Esophagus mucosa (tissue), 1 donor: Measurements from ENCODE around the gene ROPN1. TPM values are rescaled to one million over a fixed set of nuclear protein-coding genes. Genes with fewer than 3 reads are reported as not detected.
"Not testable (repeated sequence)": the region's sequence is repeated elsewhere in the genome, so short reads cannot be mapped to it uniquely, and the experiment has no call there.

Experiments used
- ATAC-seq: fragments of 200-7000 bp; cut with Tn5 transposase; one replicate; pipeline ENCODE4 v1.9.1; 2020
- total RNA-seq: library from RNA; stranded (reverse); gene quantifications from one replicate; pipeline ENCODE4 v1.2.4, GENCODE V29; 2023
- donor health status: DM: yes; HTN: yes; CAD: no.

The ROPN1 gene
- not detected for total RNA-seq

- ATAC-seq, result peak; percentile 82
These were observed at the start of gene ROPN1 for GRCh38 chr3:123991730-123992588. Gene ROPN1, minus strand, starts transcription at chr3:123992124. Its CDS starts 11,643 bp downstream, at chr3:123980481.

DNA sequence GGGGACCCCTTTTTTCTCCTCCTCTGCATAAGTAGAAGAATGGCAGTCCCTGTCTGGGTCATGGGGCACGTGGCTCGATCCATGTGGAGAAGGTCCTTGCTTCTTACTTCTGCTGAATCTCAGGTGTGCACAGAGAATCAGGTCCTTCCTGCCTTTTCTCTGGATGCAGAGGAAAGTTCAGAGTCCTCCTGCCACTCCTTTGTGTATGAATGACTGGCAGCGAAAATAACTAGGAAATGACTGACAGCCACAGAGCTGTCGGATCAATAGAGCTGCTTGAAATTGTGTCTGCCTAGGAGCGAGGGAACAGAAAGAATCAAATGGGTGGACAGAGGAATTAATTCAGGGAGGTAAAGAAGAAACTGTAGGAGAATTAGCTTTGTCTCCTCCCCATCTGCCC lies 49.6 kb upstream of the ROPN1 start:
- no peak for ATAC-seq

DNA sequence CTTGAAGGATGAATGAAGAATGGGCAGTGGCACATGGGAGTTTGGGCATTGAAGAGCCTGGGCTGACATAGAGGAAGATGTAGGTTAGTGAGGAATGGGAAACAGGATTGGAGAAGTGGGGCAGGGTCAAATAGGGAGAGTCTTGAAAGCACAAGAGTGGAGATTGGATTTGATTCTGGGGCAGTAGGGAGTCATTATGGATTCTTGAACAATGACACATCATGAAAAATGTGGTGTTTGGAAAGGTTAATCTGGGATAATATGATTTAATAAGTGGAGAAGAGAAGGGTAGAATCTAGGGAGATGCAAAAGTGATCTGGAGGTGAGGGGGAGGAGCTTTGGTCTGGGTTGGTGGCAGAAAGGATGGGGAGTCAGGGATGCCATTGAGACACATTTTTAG lies 45.4 kb upstream of the ROPN1 start:
- no peak for ATAC-seq

DNA sequence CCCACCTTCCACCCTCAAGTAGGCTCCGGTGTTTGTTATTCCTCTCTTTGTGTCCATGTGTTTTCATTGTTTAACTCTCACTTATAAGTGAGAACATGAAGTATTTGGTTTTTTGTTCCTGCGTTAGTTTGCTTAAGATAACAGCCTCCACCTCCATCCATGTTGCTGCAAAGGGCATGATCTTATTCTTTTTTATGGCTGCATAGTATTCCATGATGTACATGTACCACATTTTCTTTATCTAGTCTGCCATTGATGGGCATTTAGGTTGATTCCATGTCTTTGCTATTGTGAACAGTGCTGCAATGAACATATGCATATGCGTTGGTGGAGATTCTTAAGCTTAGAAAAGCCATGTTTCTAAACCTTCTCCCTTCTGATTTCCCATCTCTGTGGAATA lies 44.3 kb upstream of the ROPN1 start:
- ATAC-seq, result not testable (repeated sequence)

DNA sequence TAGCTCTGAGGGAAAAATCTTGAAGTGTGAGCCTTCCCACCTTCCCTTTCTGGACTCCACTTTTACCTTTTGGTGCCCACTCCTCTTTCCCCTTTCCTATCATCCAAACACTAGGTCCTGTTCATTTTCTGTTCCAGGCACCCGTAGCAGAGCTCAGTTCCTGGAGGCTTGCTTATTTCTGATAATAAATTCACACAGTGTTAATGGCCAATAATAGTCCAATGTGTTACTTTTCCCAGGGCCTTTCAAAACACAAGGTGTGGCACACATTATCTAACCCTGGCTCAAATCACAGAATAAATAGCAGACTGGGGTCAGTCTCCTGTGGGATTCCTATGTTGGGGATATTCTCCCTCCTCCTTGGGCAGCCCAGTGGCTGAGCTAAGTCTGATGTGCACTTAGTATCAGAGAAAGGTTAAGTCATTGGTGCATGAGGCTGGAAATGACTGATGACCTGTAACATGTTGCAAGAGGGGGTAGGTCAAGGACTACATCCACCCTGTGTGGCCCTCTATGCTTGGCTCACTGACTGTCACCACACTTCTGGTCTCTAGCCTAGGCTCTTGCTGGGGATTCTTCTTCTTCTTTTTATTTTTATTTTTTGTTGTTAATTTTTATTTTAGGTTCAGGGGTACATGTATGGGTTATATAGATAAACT lies 43.7 kb upstream of the ROPN1 start:
- ATAC-seq, result no peak

- ATAC-seq, result no peak
These were observed 42.9 kb upstream of the ROPN1 start for GRCh38 chr3:124034844-124035152.

GRCh38 chr3:124034016-124034843 lies 42.3 kb upstream of the ROPN1 start:
- peak; percentile 22 for ATAC-seq

DNA sequence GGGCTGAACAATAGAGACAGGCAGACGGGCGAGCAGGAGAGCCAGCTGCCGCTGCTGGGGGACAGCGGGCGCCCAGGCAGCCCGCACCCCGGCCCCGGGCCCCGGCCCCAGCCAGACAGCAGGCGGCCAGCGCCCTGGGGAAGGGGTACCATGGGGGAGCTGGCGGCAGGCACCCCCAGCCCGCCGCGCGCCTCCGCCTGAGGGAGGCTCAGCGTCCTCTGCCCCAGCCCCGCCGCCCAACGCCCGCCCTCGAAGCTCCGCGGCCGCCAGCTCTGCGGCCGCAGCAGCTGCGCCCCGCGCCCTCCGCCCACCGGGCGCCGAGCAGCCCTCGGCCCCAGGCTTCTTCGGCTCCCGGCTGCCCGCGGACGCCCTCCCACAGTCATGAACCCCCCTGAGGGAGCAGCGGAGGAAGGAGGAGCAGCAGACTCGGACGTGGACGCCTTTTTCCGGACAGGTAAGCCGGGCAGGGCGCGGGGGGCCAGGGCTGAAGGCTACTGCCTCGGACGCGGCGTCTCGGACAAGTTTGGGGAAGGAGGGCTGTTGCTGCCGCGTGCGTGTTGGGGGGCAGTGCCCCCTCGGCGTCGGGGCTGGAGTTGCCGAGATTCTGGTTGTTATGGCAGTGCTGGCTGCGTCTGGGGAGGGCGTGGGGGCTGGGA lies 41.6 kb upstream of the ROPN1 start, which contains the start of gene KALRN:
Gene KALRN (plus strand): TSS at position 10 of the 656 bp plus-strand sequence.
- peak; percentile 28 for ATAC-seq

DNA sequence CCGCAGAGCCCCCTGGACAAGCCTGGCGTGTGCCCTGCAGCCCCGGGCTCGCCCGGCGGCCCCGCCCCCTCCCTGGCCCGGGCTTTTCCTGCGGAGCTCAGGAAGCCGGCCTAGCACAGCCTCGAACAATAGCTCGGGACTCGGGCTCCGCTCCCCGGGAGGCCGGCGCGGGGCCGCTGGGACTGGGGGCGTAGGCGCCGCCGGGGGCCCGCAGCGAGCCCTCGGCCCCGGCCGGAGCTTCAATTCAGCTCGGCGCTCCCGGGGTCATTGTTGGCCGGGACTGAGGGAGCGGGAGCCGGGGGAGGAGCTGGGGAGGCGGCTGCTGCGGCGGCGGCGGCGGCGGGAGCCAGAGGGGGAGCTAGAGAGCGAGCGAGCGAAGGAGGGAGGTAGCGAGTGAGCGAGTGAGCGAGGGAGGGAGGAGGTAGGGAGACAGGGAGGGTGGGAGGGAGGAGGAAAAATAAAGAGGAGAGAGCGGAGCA lies 41.0 kb upstream of the ROPN1 start:
- peak; percentile 91 for ATAC-seq

DNA sequence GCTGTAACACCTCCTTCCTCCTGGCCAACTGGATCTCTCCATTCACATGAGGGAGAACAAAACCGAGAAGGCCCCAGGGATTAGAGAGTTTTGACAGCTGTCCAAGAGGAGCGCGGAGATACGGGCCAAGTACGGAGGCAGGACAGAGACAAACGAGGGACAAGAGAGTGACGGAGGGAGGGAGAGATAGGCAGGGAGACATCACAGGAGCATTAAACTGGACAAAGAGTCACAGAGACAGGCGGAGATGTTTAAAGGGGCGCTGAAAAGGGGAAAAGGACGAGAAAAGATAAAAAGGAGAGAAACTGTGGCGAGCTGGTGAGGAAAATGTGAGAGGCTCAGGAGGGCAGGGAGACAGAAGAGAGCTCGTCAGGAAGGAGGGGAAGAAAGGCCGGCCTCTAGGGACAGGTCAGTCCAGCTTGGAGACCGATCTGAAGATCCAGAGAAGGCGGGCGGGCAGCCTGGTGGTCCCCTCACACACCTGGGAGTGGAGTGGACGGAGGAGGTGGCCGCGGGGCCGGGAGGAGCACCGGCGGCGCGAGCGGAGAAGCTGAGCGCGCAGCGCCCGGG lies 40.5 kb upstream of the ROPN1 start:
- no peak for ATAC-seq

DNA sequence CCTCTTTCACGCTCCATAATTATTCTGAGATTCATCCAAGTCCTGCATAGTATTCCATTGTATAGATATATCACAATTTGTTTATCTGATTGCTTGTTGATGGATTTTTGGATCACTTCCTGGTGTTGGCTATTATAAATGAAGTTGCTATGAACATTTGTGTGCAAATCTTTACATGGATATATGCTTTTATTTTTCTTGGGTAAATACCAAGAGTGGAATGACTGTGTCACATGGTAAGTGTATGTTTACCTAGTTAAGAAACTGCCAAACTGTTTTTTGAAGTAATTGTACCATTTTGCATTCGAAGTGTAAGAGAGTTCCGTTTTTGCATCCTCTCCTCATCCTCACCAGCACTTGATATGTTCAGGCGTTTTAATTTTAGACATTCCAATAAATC lies 34.6 kb upstream of the ROPN1 start:
- no peak for ATAC-seq

DNA sequence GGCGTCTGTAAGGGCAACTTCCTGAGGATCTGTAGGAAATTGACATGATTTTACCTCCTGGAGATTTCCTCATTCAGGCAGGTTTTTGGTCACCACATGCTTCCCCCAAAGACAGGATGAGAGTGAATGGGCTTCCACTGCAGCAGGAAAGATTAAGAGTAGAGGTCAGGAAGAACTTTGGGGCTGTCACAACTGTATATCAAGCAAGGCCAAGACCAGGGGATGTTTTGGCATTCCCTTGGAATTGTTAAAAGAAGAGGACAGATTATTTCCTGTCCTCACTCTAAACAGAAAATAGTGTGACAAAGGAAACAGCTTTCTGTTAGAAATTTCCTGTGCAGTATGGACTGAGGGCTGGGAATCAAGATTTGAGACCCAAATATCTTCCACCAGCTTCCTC lies 31.6 kb upstream of the ROPN1 start:
- ATAC-seq, result not testable (repeated sequence)

GRCh38 chr3:124019291-124019690 lies 27.4 kb upstream of the ROPN1 start:
- ATAC-seq, result no peak

GRCh38 chr3:124017502-124017901 lies 25.6 kb upstream of the ROPN1 start:
- not testable (repeated sequence) for ATAC-seq

DNA sequence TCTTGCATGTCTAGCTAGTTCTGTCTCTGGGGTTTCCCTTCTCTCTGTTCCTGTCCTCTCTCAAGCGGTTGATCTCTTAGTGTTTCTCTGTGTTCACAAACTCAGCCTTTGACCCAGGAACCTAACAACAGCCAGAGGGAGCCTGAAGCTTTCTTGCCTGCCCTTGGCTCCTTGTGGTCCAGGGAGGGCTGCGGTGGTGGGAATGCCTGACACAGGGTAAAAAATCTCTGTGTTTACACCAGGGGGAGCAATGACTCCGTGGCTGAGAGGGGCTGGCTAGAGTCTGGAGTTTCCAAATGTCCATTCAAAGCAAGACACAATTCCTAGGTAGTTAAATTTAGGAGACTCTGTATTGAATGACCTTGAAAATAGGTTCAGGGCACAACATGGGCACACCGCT lies 24.6 kb upstream of the ROPN1 start:
- ATAC-seq, result peak; percentile 58

DNA sequence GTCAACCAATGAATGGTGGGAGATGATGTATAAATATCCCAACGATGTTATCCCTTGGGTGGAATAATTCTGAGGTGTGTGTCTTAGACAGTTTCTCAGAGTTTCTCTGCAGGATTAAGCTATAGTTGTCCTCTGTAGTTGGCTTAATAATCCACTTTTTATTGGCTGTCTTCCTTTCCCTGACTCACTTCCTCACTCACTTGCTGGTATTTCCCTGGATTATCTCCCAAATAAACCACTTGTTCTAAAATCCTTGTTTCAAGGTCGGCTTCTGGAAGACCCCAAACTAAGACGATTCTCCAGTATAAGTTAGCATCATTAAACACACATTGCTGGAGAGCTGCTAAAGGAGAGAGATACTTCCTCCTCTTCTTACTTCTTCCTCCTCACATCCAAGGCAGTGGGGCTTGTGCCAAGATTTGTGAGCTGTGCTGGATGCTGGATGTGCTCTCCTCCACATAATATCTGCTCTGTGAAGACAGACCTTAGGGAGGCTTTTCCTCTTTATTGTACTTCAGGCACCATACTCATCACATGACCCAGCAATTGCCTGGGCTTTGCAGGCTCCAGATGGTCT lies 22.5 kb upstream of the ROPN1 start:
- no peak for ATAC-seq

GRCh38 chr3:124008321-124008720 lies 16.4 kb upstream of the ROPN1 start:
- not testable (repeated sequence) for ATAC-seq

DNA sequence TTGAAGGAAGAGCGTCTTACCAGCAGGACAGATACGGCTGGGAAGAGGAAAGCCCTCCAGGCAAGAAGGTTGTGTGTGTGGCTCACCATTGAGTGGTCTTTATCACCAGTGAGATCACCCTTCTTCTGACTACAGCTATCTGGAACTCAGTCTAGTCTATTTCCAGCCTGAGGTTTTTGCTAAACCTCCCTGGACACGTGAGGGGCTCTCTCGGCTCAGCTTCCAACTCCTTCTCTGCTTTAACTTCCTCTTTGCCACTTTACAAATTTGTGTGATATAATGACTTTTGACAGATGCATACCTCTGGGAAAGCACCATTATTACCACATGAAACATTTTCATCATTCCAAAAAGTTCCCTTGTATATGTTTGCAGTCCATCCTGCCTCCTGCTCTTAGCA lies 15.3 kb upstream of the ROPN1 start:
- ATAC-seq, result no peak

DNA sequence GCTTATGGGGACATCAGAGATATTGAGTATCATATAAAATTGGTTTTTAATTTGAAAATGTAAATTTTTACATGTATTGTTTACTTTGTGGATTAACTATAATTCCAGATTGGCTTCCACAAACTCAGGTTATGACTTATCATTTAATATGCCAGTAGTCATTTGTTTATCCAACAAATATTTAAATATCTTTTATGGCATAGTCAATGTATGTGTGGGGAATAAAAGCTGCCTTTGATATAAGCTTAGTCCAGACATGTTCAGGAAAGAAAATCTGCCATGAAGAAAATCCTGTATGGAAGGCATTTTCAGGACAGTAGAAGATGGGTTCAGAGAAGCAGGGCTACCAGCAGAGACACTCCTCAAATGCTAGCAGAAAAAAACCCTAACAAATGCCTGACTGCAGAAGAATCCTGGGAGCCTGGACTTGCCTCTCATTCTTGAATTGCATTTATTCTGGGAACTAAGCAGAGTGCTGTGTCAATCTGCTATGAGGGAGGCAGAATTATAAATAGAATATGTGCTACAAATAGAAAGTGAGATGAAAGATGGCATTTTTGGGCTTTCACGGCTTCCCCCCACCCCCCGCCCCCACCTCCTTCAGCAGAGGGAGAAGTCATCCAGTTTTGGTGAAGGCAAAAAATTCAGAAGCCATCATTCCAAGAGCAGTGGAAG lies 10.6 kb upstream of the ROPN1 start:
- not testable (repeated sequence) for ATAC-seq

GRCh38 chr3:124001366-124001765 lies 9.4 kb upstream of the ROPN1 start:
- not testable (repeated sequence) for ATAC-seq

DNA sequence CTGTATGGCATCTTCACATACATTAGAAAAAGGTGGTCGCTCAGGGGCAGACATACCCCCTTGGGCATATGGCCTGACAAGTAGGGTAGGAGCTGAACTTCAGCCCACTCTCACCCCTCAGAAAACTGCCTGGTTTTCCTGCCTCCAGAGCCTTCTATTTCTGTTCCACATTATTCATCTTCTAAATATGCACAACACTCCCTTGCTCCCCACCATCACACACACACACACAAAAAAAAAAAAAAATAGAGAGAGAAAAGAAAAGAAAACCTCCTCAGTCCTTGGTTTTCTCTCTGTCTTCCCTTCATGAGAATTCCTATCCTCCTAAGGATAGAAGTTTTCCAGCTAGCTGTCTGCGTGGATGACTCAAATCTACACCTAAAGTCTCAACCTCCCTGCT lies 5.6 kb upstream of the ROPN1 start:
- ATAC-seq, result no peak
